HG03565 (cell line): Measurements from ENCODE around the gene ITPR2.
"Not testable (repeated sequence)": the region's sequence is repeated elsewhere in the genome, so short reads cannot be mapped to it uniquely, and the experiment has no call there.

ENCODE experiments used
- ATAC-seq: cut with Tn5 transposase; IDR thresholded peaks from one replicate; pipeline ENCODE4 v1.9.1; 2021; ENCODE audit warnings: mild to moderate bottlenecking, moderate library complexity; ENCODE audit not compliant: unreplicated experiment

Gene ITPR2

GRCh38 chr12:26680727-26681455 lies 152.1 kb downstream of the ITPR2 start:
- no peak for ATAC-seq

DNA sequence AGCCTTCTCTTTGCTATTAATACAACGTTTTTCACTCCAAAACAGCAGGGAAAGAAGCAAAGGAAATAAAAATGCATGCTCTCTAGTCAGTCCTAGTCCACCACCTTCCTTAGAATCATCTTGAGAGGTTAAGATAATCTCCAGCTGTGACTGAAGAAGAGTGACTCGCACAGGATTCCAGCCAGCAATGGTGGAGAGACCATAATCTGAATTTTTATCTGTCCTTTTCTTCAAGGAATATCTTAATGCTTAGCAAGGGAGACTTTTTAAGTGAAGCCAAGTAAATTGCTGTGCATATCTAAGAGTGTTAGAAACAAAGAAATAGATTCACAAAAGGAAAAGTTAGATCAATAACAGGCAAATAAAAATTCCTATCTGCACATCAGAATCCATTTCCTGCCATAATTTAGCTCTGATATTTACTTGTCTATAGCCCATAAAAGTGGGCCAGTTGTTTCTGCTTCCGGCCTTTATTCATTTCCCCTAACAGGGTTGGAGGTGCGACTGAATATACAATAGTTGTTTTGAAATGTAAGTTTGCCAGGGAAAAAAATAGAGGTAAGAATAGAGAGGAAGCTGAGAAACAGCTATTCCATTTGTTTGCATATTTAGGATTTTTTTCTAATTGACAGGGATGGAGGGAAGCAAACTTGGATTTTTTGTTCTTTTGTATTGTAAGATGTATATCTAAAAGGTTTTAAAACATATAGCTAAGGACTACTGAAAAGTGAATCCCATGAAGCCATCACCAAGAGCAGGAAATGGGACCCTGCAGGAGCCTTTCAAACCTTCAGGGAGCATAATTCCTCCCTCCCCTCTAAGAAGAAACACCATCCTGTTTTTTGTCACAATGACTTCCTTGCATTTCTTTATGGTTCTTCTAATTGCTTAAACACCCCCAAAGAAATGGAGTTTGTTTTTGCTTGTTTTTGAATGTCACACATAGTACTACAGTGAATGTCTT lies 154.0 kb downstream of the ITPR2 start:
- ATAC-seq, result no peak

- ATAC-seq, result not testable (repeated sequence)
These were observed 161.5 kb downstream of the ITPR2 start for GRCh38 chr12:26671487-26671886.

GRCh38 chr12:26668847-26669246 lies 164.1 kb downstream of the ITPR2 start:
- ATAC-seq, result no peak

- ATAC-seq, result no peak
These were observed 164.8 kb downstream of the ITPR2 start for GRCh38 chr12:26668230-26668629.

DNA sequence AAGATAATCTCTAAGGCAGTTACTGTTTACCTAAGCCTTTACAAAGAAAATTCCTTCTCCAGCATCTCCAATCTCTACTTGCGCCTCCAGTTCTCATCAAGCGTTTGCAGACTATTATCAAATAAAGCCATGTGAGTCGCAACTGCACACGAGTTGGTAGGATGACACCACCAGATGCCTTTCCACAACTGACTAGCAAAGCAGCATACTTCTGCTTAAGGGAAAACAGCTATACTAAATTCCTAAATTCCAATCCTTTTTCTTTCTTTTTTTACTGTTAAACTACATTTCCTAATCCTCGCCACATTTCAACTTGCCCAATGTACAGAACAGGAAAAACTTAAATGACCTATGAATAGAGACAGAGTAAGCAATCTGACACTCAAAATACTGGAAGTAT lies 166.7 kb downstream of the ITPR2 start:
- ATAC-seq, result no peak

- ATAC-seq, result no peak
These were observed 171.6 kb downstream of the ITPR2 start for GRCh38 chr12:26661399-26661798.

DNA sequence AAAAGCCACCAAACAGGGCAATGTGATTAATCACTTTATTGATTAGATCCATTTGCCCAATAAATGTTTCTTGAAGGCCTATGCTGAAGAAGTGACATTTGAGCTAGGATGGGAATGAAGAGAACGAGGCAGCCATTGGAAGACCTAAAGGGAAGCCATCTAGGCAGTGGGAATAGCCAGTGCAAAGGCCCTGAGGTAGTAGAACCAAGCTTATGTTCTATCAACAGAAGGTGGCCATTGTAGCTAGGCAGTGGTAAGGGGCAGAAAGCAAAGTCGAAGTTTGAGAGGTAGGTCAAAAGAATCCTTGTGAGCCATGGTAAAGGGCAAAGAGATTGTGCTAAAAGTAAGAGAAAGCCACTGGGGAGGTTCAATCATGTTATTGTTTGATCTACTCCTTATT lies 173.1 kb downstream of the ITPR2 start:
- no peak for ATAC-seq

GRCh38 chr12:26658991-26659390 lies 174.0 kb downstream of the ITPR2 start:
- ATAC-seq, result no peak

GRCh38 chr12:26654623-26655022 lies 178.4 kb downstream of the ITPR2 start:
- ATAC-seq, result no peak

GRCh38 chr12:26651566-26652188 lies 181.3 kb downstream of the ITPR2 start:
- no peak for ATAC-seq

DNA sequence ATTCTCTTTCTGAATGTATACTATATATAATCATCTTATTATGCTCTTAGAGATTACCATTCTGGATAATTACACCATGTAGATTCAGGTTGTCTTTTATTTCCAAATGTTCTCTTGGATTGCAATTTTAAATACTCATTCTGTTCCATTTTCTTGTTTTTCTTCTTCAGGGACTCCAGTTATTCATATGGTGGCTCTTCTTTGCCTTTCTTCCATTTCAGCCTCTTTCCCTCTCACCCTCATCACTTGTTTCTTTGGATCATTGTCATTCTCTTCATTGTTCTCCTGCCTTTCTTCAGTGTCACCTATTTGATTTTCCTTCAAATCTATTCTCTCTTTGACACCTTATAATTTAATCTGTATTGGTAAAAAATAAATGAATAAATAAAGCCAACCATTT lies 182.0 kb downstream of the ITPR2 start:
- no peak for ATAC-seq

DNA sequence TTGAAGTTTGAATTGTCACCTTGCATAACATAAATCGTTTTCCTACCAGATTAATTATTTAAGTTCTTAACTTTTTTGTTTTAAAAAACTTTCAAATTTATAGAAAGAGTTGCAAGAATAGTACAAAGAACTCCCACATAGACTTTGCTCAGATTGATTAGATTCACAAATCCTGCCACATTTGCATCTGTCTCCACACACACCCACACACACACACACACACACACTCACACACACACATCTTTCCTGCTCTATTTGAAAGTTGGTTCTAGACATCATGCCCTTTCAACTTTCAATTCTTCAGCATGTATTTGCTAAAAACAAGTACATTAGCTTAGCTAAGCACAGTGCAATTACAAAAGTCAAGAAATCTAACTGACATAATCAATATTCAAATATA lies 184.0 kb downstream of the ITPR2 start:
- ATAC-seq, result no peak

DNA sequence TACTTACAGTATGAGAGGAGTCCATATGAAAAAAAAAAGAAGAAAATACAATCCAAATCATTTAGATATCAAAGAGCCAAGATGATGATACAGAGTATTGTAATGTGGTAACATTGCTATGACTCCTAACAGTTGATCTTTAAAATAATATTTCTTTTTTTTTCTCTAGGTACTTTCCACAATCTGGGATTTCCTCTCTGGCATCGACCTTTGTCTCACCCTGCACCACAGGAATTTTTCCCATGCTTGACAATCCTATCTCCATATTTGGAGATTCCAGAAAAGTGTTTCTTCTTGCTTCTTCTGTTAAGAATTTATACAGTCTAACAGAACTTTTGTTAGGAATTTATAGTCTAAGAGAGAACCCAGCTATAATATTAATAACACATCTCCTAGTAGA lies 184.4 kb downstream of the ITPR2 start:
- ATAC-seq, result no peak

DNA sequence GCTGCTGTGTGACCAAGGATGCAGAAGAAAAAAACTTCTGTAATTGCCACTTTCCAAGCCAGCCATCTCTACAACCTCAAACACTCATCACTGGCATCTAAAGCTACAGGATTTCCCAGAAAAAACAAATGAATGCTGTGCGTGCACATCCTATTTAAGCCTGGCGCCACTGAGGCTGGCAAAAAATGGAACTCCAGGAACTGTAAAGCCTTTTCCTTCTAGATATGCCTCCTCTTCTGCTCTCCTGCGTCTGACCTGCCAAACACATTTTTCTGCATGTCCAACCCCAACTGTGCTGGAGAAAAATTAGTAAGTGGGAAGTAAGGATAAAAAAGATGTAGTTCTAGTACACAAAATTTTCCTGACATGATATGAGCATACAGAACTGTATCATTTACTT lies 184.9 kb downstream of the ITPR2 start:
- no peak for ATAC-seq

DNA sequence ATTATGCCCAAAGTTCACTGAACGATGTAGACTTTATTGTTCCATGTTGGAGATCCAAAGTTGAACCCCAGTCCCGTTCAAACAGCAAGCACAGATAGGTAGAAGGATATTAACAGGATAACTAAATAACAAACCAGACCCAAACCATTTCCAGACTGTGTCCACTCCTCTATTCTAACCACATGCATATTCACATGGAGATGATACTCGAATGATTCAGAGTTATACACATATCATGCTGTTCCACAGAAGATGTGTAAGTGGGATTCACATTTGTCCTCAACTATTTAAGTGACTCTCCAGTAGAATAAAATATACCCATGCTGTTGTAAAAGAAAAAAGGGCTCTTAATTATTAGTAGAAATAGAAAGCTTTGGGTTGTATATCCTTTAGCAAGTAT lies 185.9 kb downstream of the ITPR2 start:
- no peak for ATAC-seq

- ATAC-seq, result no peak
These were observed 186.4 kb downstream of the ITPR2 start for GRCh38 chr12:26646571-26646970.

DNA sequence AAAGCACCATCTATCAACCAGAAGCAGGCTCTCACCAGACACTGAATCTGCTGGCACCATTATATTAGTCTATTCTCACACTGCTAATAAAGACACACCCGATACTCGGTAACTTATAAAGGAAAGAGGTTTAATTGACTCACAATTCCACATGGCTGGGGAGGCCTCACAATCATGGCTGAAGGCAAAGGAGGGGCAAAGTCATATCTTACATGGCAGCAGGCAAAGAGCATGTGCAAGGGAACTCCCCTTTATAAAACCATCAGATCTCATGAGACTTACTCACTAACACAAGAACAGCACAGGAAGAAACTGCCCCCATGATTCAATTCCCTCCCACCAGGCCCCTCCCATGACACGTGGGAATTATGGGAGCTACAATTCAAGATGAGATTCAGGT lies 188.6 kb downstream of the ITPR2 start:
- not testable (repeated sequence) for ATAC-seq

DNA sequence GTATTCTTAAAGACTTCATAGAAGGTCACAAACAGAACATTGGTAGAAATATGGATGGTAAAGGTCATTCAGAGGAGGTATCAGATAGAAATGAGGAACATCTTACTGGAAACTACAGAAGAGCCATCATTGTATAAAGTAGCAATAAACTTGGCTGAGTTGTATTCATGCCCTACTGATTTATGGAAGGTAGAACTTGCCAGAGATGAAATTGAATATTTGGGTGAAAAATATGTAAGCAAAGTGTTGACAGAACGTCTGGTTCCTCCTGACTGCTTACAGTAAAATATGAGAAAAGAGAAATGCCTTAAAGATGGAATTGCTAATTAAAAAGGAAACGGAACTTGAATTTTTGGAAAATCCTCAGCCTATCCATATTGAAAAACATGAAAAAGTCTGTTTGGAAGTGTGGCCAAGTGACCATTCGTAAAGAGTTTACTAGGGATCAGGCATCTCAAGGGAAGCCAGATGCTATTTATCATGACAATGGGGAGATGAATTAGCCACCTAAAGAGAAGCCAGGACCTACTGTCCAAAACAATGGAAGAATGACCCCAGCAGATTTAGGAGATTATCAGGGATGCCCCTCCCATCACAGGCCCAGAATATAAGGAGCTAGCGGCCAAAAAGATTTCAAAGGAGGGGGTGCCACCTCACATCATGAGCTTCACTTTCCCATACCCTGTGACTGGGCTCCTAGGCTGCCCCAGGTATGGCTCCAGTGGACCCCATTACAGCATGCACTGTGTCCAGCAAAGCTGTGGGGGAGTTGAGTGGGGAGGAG lies 189.3 kb downstream of the ITPR2 start:
- no peak for ATAC-seq

- ATAC-seq, result no peak
These were observed 190.6 kb downstream of the ITPR2 start for GRCh38 chr12:26642361-26642760.
